Activated T-helper 1 cell treated with anti-CD3 and anti-CD28 coated beads, Interleukin-2, amount 50 U/mL, for 16 hours (primary cell): Measurements from ENCODE around the gene KDR.

Experiments used
- DNase-seq, 2 donors: peaks; one replicate each; pipeline ENCODE4 v3.0.0-alpha.2; 2020; ENCODE audit warnings: low read depth in 1 of 2, low spot score in 1 of 2

The KDR gene

GRCh38 chr4:55124322-55125076, 896 bp downstream of the KDR start:
- DNase-seq = no peak

- no peak for DNase-seq
Measured at GRCh38 chr4:55123791-55124190, 1.6 kb downstream of the KDR start.

GRCh38 chr4:55122235-55122634, 3.2 kb downstream of the KDR start:
- no peak for DNase-seq

DNA sequence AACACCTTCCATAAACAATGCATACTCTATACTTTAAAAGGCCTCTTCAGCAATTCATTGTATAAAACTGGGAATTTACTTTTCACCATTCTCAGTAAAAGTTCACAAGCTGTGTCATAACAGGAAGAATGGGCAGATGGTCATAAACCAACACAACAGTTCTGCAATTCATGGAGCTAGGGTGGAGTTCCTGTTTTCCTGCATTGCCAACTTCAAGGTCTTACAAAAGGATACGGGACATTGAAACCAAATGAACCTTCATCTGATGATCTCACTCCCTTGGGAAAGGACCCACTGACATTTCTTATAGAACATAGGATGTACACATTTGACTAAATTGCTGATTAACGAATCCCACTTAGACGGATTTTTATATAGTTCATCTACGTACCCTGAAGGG, 4.1 kb downstream of the KDR start:
- DNase-seq = no peak

DNA sequence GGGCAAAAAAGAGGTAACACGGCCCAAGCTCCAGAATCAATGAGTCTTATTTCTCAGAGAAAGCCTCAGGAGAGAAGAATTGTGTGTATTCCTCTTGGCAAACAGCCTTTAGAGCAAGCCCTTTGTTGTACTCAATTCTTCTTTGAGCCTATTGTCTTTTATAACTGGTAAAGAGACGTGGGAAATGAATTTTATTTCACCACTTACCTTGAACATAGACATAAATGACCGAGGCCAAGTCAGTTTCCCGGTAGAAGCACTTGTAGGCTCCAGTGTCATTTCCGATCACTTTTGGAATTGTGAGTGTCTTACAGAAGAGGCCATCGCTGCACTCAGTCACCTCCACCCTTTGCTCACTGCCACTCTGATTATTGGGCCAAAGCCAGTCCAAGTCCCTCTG, 7.0 kb downstream of the KDR start:
- DNase-seq = no peak

- no peak for DNase-seq
Measured at GRCh38 chr4:55117511-55117910, 7.9 kb downstream of the KDR start.

DNA sequence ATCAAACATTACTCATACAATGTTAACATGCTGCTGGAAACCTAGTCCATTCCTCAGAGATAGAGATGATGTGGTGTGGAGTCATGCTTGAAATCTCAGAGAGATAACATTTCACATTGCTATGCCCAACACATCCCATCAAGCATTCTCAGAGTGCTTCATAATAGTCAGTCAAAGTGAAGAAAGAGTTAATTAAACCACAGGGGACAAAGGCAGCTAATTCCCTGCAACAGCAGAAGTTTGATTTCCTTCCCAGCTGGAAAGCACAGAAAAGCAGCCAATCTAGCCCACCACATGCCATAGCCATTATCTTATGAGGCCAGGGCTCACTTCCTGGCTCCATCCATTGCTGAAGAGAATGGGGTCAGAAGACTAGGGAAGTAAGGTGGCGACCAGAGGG, 8.9 kb downstream of the KDR start:
- DNase-seq = no peak

DNA sequence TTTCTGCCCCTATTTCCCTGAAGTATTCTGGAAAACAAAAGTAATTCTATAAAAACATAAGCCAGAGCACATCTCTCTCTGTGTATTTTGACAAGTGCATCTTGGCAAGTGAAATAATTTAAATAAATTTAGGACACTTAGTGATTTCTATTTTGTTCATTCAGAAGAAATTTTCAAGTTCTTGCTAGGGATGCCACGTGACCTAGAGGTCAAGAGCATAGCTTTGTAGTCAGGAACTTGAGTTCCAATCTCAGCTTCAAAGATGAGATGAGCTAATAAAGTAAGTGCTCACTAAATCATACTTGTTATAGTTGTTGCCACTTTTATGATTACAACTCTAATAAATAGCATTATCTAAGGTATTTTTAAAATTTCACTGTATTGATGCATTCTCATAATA, 13.8 kb downstream of the KDR start:
- DNase-seq = no peak

GRCh38 chr4:55110131-55110530, 15.3 kb downstream of the KDR start:
- no peak for DNase-seq

DNA sequence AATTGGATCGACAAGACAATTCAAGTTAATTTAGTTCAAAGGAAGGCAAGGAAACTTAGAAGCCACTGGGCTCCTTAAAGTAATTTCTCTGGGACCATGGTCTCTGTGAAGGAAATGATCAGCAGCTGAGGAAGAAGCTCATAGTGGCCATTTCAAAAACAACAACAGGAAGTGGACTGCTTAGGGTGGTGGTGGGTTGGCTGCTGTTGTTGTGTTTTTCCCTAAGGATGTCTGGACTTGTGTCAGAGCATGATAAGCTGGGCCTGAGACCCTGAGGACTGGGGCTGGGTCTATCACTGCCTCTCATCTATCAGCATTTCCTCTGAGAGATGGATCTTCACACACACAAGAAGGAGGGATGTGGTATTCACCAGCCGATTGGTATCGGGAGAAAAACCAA, 18.3 kb downstream of the KDR start:
- DNase-seq = no peak

GRCh38 chr4:55103224-55103623, 22.2 kb downstream of the KDR start:
- DNase-seq = no peak

GRCh38 chr4:55099816-55100215, 25.6 kb downstream of the KDR start:
- DNase-seq = no peak

- no peak for DNase-seq
Measured at GRCh38 chr4:55098456-55099204, 26.8 kb downstream of the KDR start.

DNA sequence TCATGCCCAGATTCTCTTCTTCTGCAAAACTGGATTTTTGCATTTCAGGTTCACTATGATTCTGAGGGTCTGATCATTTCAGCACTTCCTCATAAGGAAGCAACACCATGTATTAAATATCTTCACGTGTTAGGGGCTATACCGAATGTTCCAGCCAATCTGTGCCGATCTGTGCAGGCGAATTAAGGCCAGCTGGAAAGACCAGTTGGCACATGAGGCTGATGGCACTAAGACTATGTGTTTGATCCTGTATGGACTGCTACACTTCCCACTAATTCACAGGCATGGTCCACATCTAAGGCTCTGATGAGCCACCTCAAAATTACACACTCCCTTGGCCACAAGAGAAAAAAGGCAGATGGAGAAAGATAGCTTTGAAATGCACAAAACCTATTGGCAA, 28.8 kb downstream of the KDR start:
- DNase-seq = no peak

GRCh38 chr4:55096045-55096444, 29.4 kb downstream of the KDR start:
- no peak for DNase-seq

DNA sequence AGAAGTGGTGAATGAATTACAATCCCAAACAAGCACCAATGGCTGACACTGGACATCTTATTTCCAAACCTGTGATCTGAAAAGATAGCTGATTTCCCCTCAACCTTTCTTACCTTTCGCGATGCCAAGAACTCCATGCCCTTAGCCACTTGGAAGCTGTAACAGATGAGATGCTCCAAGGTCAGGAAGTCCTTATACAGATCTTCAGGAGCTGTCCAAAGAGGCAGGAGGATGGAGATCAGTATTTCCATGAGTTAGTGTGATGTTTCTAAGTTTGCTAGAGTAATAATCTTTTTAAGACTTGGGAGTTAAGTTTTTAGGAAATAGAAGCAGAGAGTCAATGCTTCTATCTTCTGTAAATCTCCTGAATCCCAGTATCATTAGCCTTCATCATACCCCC, 32.9 kb downstream of the KDR start:
- DNase-seq = no peak

DNA sequence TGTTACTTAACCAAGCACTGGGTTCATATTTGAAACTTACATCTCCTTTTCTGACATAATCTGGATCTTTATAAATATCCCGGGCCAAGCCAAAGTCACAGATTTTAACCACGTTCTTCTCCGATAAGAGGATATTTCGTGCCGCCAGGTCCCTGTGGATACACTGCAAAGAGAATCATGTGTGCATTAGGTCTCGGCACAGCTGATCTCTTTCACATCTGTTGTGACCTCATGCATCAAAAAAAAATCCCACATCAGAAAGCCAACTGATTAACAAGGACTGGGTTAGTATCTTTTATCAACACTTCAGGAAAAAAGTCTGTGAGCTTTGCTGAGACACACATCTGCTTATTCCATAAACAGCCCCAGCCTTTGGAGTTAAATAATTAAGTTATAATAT, 35.5 kb downstream of the KDR start:
- DNase-seq = no peak

DNA sequence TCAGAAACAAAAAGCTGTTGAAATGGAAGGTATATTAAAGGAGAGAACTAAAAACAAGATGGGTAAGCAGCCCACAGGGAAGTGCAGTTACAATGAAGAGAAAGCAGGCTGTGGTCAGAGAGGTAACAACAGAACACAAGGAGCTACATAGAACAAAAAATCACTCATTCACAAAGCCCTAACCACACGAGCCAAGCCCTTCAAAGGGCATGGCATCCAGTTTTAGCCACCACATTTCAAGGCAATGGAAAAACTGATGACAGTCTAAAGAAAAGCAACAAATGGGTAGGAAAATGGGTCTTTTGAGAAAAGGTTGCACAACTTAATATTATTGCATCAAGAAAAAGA, 37.5 kb downstream of the KDR start:
- DNase-seq = no peak

DNA sequence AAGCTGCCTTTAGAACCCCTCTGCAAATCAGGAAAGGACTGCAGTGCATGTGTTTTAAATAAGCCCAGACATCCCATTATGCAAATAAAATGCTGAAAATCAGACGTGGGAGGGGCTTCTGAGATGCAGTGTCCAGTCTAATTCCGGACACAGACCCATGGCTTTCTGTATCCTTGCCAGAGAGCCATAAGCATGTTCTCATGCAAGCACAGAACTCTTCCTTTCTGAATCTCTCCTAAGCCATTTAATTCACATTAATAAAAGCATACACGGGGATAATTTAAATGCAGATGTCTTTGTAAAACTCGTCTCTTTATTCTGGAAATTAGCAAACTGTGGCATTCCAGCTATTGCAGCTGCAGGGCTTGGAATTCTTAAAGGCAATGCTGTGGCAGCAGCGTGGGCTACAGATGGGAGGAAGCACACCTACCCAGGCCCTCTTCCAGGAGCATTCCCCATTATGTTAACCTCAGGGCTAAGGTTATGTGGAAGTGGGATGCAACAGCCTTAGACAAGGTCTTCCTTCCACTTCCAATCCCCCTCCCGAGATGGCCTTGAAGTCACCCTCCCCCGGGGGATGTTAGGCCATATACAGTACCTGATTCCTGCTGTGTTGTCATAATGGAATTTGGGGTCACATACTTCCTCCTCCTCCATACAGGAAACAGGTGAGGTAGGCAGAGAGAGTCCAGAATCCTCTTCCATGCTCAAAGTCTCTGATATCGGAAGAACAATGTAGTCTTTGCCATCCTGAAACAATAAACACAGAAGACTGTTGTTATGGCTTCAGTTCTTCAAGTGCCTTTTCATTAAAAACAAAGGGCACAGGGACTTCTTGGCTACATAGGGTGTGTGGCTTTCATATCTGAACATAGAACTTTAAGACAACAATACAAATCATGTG, 38.1 kb downstream of the KDR start:
- DNase-seq = no peak

- DNase-seq = no peak
Measured at GRCh38 chr4:55086578-55086977, 38.8 kb downstream of the KDR start.

GRCh38 chr4:55083735-55084134, 41.7 kb downstream of the KDR start:
- DNase-seq = no peak

GRCh38 chr4:55082756-55083155, 42.6 kb downstream of the KDR start:
- DNase-seq = no peak
